Measurements from ENCODE around the gene FUOM. TPM values are rescaled to one million over a fixed set of nuclear protein-coding genes. Genes with fewer than 3 reads are reported as not detected.

Gene FUOM
- total RNA-seq, 1 experiment from 2014 or later: 16.0 TPM

GRCh38 chr10:133315847-133316246 lies 42.0 kb downstream of the FUOM start:
- no peak for TF ChIP-seq EZH2 (IDR thresholded peaks at IDR 0.05; ENCODE audit: borderline replicate concordance, low read depth, low read length, poor library complexity, severe bottlenecking)
- no peak for TF ChIP-seq CTCF (conservative IDR thresholded peaks at IDR 0.05; ENCODE audit: low read depth, low read length)
- POLR2A ChIA-PET (ENCODE audit: low non-redundant PET): no interaction called here
- Histone ChIP-seq H3K4me3 (ENCODE audit: low read depth, low read length, poor library complexity, severe bottlenecking) (no peak overlapping the region), H3K27me3 (replicated peaks; ENCODE audit: insufficient read depth, low read depth, low read length, poor library complexity) (no peaks in the 10 kb centered on the region), H3K4me1 (ENCODE audit: insufficient read depth, low read length, poor library complexity, severe bottlenecking) (no peaks in the 10 kb centered on the region), H3K27ac (ENCODE audit: low read depth, low read length, poor library complexity, severe bottlenecking) (no peak overlapping the region), H3K9me3 (ENCODE audit: low read depth, low read length, poor library complexity, severe bottlenecking) (no peaks in the 10 kb centered on the region), H3K36me3 (ENCODE audit: insufficient read depth, low read length, poor library complexity, severe bottlenecking) (peaks cover 5% of the 10 kb centered on the region)
- CTCF ChIA-PET: interaction anchor here (0.7 kb wide), 1 partner anchor 14 kb away, joined by 3 read pairs; no protein-coding TSS in a partner anchor
- no peak for DNase-seq (ENCODE audit: low spot score)
- intact Hi-C loops (cut with micrococcal nuclease; ENCODE audit: unreplicated experiment): no loop called here
- BruUV-seq (replicated peaks): no TSS peak

GRCh38 chr10:133314911-133315310 lies 42.9 kb downstream of the FUOM start:
- Histone ChIP-seq H3K4me3 (ENCODE audit: low read depth, low read length, poor library complexity, severe bottlenecking) (no peak overlapping the region), H3K27ac (ENCODE audit: low read depth, low read length, poor library complexity, severe bottlenecking) (no peak overlapping the region), H3K36me3 (ENCODE audit: insufficient read depth, low read length, poor library complexity, severe bottlenecking) (peaks cover 13% of the 10 kb centered on the region), H3K4me1 (ENCODE audit: insufficient read depth, low read length, poor library complexity, severe bottlenecking) (no peaks in the 10 kb centered on the region), H3K9me3 (ENCODE audit: low read depth, low read length, poor library complexity, severe bottlenecking) (no peaks in the 10 kb centered on the region), H3K27me3 (replicated peaks; ENCODE audit: insufficient read depth, low read depth, low read length, poor library complexity) (no peaks in the 10 kb centered on the region)
- intact Hi-C loops (cut with micrococcal nuclease; ENCODE audit: unreplicated experiment): no loop called here
- TF ChIP-seq EZH2 (IDR thresholded peaks at IDR 0.05; ENCODE audit: borderline replicate concordance, low read depth, low read length, poor library complexity, severe bottlenecking) (no peak), CTCF (conservative IDR thresholded peaks at IDR 0.05; ENCODE audit: low read depth, low read length) (no peak)
- CTCF ChIA-PET: no interaction called here
- no TSS peak for BruUV-seq (replicated peaks)
- POLR2A ChIA-PET (ENCODE audit: low non-redundant PET): no interaction called here
- no peak for DNase-seq (ENCODE audit: low spot score)

GRCh38 chr10:133313192-133313591 lies 44.6 kb downstream of the FUOM start:
- Histone ChIP-seq H3K27me3 (replicated peaks; ENCODE audit: insufficient read depth, low read depth, low read length, poor library complexity) (no peaks in the 10 kb centered on the region), H3K4me3 (ENCODE audit: low read depth, low read length, poor library complexity, severe bottlenecking) (no peak overlapping the region), H3K4me1 (ENCODE audit: insufficient read depth, low read length, poor library complexity, severe bottlenecking) (peaks cover 3% of the 10 kb centered on the region), H3K36me3 (ENCODE audit: insufficient read depth, low read length, poor library complexity, severe bottlenecking) (peaks cover 14% of the 10 kb centered on the region), H3K9me3 (ENCODE audit: low read depth, low read length, poor library complexity, severe bottlenecking) (no peaks in the 10 kb centered on the region), H3K27ac (ENCODE audit: low read depth, low read length, poor library complexity, severe bottlenecking) (no peak overlapping the region)
- DNase-seq (ENCODE audit: low spot score): no peak
- no TSS peak for BruUV-seq (replicated peaks)
- CTCF ChIA-PET: no interaction called here
- POLR2A ChIA-PET (ENCODE audit: low non-redundant PET): no interaction called here
- TF ChIP-seq EZH2 (IDR thresholded peaks at IDR 0.05; ENCODE audit: borderline replicate concordance, low read depth, low read length, poor library complexity, severe bottlenecking) (no peak), CTCF (conservative IDR thresholded peaks at IDR 0.05; ENCODE audit: low read depth, low read length) (no peak)
- intact Hi-C loops (cut with micrococcal nuclease; ENCODE audit: unreplicated experiment): no loop called here

Data from A673 (cell line).